GM12878 (cell line): ENCODE measurements around the gene HERPUD1. TPM values are rescaled to one million over a fixed set of nuclear protein-coding genes. Genes with fewer than 3 reads are reported as not detected.
A peak's percentile ranks its signal among the peaks of the same experiment; 100 is the strongest.

Experiments
- ATF7 ChIP-seq: fragments of 450-650 bp; IDR thresholded peaks from 2 replicates; pipeline ENCODE4 v1.6.1; 2016; ENCODE audit warnings: low read depth, mild to moderate bottlenecking
- BCL11A ChIP-seq: IDR thresholded peaks from 2 replicates; pipeline ENCODE4 v1.6.1; 2011; ENCODE audit warnings: low read depth, low read length
- BHLHE40 ChIP-seq, 2 experiments: fragments of 450-650 bp in 1 of 2; IDR thresholded peaks; 2 replicates each; pipeline ENCODE4 v1.6.1; 2011 to 2017; ENCODE audit warnings: low read depth in 2 of 2, borderline replicate concordance in 1 of 2, improper control_type of control experiment in 1 of 2, low read length in 1 of 2, mild to moderate bottlenecking in 1 of 2
- BMI1 ChIP-seq: fragments of 450-650 bp; IDR thresholded peaks from 2 replicates; pipeline ENCODE4 v1.6.1; 2016; ENCODE audit warnings: mild to moderate bottlenecking, moderate library complexity, borderline replicate concordance
- CBFB ChIP-seq: IDR thresholded peaks from 2 replicates; pipeline ENCODE4 v1.6.1; 2016; ENCODE audit warnings: antibody characterized with exemption, low read depth
- CBX5 ChIP-seq: sonication (generic); IDR thresholded peaks from 2 replicates; pipeline ENCODE4 v1.6.1; 2016; ENCODE audit warnings: low read depth, moderate library complexity, mild to moderate bottlenecking, inconsistent platforms
- GABPA ChIP-seq: IDR thresholded peaks from 2 replicates; pipeline ENCODE4 v1.6.1; 2014; ENCODE audit warnings: antibody characterized with exemption, low read depth, mild to moderate bottlenecking, inconsistent platforms
- JUND ChIP-seq: IDR thresholded peaks from 2 replicates; pipeline ENCODE4 v1.6.1; 2012; ENCODE audit warnings: low read depth, mild to moderate bottlenecking, low read length, improper control_type of control experiment, moderate library complexity
- KDM1A ChIP-seq: fragments of 200-600 bp; sonication (generic); IDR thresholded peaks from 2 replicates; pipeline ENCODE4 v1.6.1; 2016; ENCODE audit warnings: borderline replicate concordance
- KLF5 ChIP-seq: fragments of 450-650 bp; IDR thresholded peaks from 2 replicates; pipeline ENCODE4 v1.6.1; 2014; ENCODE audit warnings: mild to moderate bottlenecking; ENCODE audit not compliant: partially characterized antibody
- MXI1 ChIP-seq: fragments of 150-350 bp; IDR thresholded peaks from 2 replicates; pipeline ENCODE4 v1.6.1; 2011; ENCODE audit warnings: low read depth, mild to moderate bottlenecking, inconsistent platforms, low read length, improper control_type of control experiment
- MYC ChIP-seq: IDR thresholded peaks from 2 replicates; pipeline ENCODE4 v1.6.1; 2011; ENCODE audit warnings: mild to moderate bottlenecking, low read length, moderate library complexity, inconsistent platforms; ENCODE audit not compliant: insufficient read depth, insufficient replicate concordance, insufficient read length, severe bottlenecking
- PAX8 ChIP-seq: fragments of 450-650 bp; IDR thresholded peaks from 2 replicates; pipeline ENCODE4 v1.6.1; 2017; ENCODE audit warnings: mild to moderate bottlenecking, moderate library complexity
- POLR2A ChIP-seq: IDR thresholded peaks from 2 replicates; pipeline ENCODE4 v1.6.1; 2011; ENCODE audit warnings: low read depth, mild to moderate bottlenecking, low read length
- RAD51 ChIP-seq: fragments of 450-650 bp; IDR thresholded peaks from 2 replicates; pipeline ENCODE4 v1.6.1; 2016; ENCODE audit warnings: moderate library complexity, mild to moderate bottlenecking, inconsistent platforms
- RFX5 ChIP-seq: IDR thresholded peaks from 2 replicates; pipeline ENCODE4 v1.6.1; 2011; ENCODE audit warnings: low read depth, low read length, improper control_type of control experiment
- SUPT20H ChIP-seq: IDR thresholded peaks from 2 replicates; pipeline ENCODE4 v1.6.1; 2011; ENCODE audit warnings: low read depth, mild to moderate bottlenecking, low read length, moderate library complexity, borderline replicate concordance; ENCODE audit not compliant: control insufficient read depth
- TARDBP ChIP-seq: IDR thresholded peaks from 2 replicates; pipeline ENCODE4 v1.6.1; 2016; ENCODE audit warnings: borderline replicate concordance
- TBL1XR1 ChIP-seq: IDR thresholded peaks from 2 replicates; pipeline ENCODE4 v1.6.1; 2012; ENCODE audit warnings: low read depth, low read length, improper control_type of control experiment
- TCF3 ChIP-seq: IDR thresholded peaks from 2 replicates; pipeline ENCODE4 v1.6.1; 2012; ENCODE audit warnings: low read depth, mild to moderate bottlenecking, low read length, borderline replicate concordance; ENCODE audit not compliant: insufficient read depth
- TCF7 ChIP-seq: IDR thresholded peaks from 2 replicates; pipeline ENCODE4 v1.6.1; 2014; ENCODE audit warnings: antibody characterized with exemption, borderline replicate concordance
- YY1 ChIP-seq: IDR thresholded peaks from 2 replicates; pipeline ENCODE4 v1.6.1; 2011; ENCODE audit warnings: low read depth, mild to moderate bottlenecking, low read length
- ZBED1 ChIP-seq: IDR thresholded peaks from 2 replicates; pipeline ENCODE4 v1.6.1; 2016; ENCODE audit warnings: borderline replicate concordance
- ZNF274 ChIP-seq: IDR thresholded peaks from one replicate; pipeline ENCODE4 v1.8.0; 2011; ENCODE audit not compliant: insufficient read length, insufficient read depth
- ZZZ3 ChIP-seq: IDR thresholded peaks from 2 replicates; pipeline ENCODE4 v1.6.1; 2011; ENCODE audit warnings: low read depth; ENCODE audit not compliant: control insufficient read depth, insufficient read length
- polyA plus RNA-seq, 11 experiments: library from polyadenylated mRNA; depleted of rRNA in 4 of 11; unstranded in 6 of 11; stranded (reverse) in 5 of 11; fragments of >200 nt; fragmentation: Nextera tagmentation in 4 of 11; fragmentation: Illumina TruSeq in 1 of 11; extraction: Ambion mirVana in 4 of 11; extraction: Trizol in 1 of 11; gene quantifications; 1 replicate in 1 of 11; 2 replicates in 10 of 11; pipeline versions ENCODE4 v1.2.1 to v1.2.3, GENCODE V29; 2011 to 2016; ENCODE audit warnings: inconsistent platforms in 2 of 11, missing spikeins in 2 of 11, low read depth in 1 of 11
- total RNA-seq, 4 experiments: library from RNA; depleted of rRNA in 3 of 4; stranded (reverse); fragments of >200 nt in 3 of 4; fragmentation: Illumina TruSeq in 1 of 4; extraction: Trizol in 1 of 4; gene quantifications; 2 replicates each; pipeline versions ENCODE4 v1.2.1 to v1.2.3, GENCODE V29; 2013 to 2021
- TF ChIP-seq, protein P1 (sequence below): fragments of 450-650 bp; IDR thresholded peaks from 2 replicates; pipeline ENCODE4 v1.6.1; 2017; ENCODE audit warnings: mild to moderate bottlenecking, moderate library complexity
- TF ChIP-seq, protein P2 (sequence below): IDR thresholded peaks from 2 replicates; pipeline ENCODE4 v1.6.1; 2012; ENCODE audit warnings: low read depth, low read length, improper control_type of control experiment
- TF ChIP-seq, protein P3 (sequence below): IDR thresholded peaks from 2 replicates; pipeline ENCODE4 v1.6.1; 2012; ENCODE audit warnings: low read depth, low read length, improper control_type of control experiment

The HERPUD1 gene
- total and polyA plus RNA-seq, 10 of the 15 experiments (the other 5 are each of a cell fraction or from before 2014, with no cell fraction given): 32.6 to 212 (median 122) TPM

DNA sequence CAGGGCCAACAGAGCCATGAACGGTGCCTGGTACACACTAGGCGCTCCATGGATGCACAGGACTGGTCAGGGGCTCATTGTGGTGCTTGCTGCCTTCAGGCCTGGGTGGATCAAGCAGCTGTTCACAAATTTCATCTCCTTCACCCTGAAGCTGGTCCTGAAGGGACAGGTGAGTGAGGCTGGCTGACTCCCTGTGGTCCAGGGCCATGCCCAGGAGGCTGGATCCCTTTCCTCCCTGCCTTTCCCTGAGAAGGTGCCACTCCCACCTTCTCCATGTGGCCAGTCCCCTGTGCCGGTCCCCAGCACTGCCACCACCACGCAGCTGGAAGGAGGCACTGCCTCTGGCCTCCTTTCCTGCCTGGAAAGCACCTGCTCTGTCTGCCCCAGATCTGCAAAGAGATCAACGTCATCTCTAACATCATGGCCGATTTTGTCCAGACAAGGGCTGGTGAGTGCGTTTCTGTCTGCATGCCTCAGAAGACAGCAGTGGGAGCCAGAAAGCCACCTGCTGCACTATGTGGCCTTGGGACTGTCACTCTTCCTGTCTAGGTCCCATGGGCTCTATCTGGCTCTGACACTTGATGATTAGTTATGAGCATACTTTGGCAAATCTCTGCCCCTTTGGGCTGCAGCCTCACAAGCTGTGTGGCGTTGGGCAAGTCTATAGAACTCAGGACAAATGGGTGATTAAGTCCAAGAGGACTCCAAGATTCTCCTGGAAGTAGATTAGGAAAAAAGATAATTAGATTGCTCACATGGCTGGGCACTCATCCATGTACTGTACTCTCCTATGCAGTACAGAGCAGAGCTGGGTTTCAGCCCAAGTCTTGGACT is 39.2 kb downstream of the HERPUD1 start (continued):
- TF ChIP-seq, protein P1, sequence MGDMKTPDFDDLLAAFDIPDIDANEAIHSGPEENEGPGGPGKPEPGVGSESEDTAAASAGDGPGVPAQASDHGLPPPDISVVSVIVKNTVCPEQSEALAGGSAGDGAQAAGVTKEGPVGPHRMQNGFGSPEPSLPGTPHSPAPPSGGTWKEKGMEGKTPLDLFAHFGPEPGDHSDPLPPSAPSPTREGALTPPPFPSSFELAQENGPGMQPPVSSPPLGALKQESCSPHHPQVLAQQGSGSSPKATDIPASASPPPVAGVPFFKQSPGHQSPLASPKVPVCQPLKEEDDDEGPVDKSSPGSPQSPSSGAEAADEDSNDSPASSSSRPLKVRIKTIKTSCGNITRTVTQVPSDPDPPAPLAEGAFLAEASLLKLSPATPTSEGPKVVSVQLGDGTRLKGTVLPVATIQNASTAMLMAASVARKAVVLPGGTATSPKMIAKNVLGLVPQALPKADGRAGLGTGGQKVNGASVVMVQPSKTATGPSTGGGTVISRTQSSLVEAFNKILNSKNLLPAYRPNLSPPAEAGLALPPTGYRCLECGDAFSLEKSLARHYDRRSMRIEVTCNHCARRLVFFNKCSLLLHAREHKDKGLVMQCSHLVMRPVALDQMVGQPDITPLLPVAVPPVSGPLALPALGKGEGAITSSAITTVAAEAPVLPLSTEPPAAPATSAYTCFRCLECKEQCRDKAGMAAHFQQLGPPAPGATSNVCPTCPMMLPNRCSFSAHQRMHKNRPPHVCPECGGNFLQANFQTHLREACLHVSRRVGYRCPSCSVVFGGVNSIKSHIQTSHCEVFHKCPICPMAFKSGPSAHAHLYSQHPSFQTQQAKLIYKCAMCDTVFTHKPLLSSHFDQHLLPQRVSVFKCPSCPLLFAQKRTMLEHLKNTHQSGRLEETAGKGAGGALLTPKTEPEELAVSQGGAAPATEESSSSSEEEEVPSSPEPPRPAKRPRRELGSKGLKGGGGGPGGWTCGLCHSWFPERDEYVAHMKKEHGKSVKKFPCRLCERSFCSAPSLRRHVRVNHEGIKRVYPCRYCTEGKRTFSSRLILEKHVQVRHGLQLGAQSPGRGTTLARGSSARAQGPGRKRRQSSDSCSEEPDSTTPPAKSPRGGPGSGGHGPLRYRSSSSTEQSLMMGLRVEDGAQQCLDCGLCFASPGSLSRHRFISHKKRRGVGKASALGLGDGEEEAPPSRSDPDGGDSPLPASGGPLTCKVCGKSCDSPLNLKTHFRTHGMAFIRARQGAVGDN: peak; percentile 97
- TF ChIP-seq CBX5: no peak
- no peak for TF ChIP-seq ZZZ3
- TF ChIP-seq ZBED1: no peak
- TF ChIP-seq YY1: peak; percentile 83
- TF ChIP-seq MYC: peak; percentile 26
- TF ChIP-seq BCL11A: peak; percentile 43; the same call in 1 of the 2 replicates
- TF ChIP-seq TCF7: no peak
- TF ChIP-seq, protein P2, sequence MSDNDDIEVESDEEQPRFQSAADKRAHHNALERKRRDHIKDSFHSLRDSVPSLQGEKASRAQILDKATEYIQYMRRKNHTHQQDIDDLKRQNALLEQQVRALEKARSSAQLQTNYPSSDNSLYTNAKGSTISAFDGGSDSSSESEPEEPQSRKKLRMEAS: no peak
- TF ChIP-seq ATF7: peak; percentile 81
- TF ChIP-seq CBFB: peak; percentile 37
- TF ChIP-seq ZNF274: no peak
- TF ChIP-seq POLR2A: 0 out of 2 replicates have a peak, but pooled peaks have one; percentile 21
- no peak for TF ChIP-seq GABPA
- no peak for TF ChIP-seq SUPT20H
- TF ChIP-seq TBL1XR1: no peak
- no peak for TF ChIP-seq RFX5
- no peak for TF ChIP-seq MXI1
- no peak for TF ChIP-seq PAX8
- no peak for TF ChIP-seq TARDBP
- peak; percentile 85; the same call in 1 of the 2 replicates for TF ChIP-seq TCF3
- TF ChIP-seq KDM1A: no peak
- no peak for TF ChIP-seq BMI1
- peak in 1 of 2 experiments; percentile 41; a peak in 1 of 4 replicates for TF ChIP-seq BHLHE40 (IDR thresholded peaks at IDR 0.05; ENCODE audit: borderline replicate concordance in 1 of 2, low read depth in 2 of 2, low read length in 1 of 2)
- TF ChIP-seq, protein P3, sequence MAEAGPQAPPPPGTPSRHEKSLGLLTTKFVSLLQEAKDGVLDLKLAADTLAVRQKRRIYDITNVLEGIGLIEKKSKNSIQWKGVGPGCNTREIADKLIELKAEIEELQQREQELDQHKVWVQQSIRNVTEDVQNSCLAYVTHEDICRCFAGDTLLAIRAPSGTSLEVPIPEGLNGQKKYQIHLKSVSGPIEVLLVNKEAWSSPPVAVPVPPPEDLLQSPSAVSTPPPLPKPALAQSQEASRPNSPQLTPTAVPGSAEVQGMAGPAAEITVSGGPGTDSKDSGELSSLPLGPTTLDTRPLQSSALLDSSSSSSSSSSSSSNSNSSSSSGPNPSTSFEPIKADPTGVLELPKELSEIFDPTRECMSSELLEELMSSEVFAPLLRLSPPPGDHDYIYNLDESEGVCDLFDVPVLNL: no peak
- no peak for TF ChIP-seq KLF5
- no peak for TF ChIP-seq RAD51
- no peak for TF ChIP-seq JUND
